ENCODE results near the gene RIMBP2. TPM values are rescaled to one million over a fixed set of nuclear protein-coding genes. Genes with fewer than 3 reads are reported as not detected.

Gene RIMBP2
- total and polyA plus RNA-seq, 9 of the 15 experiments (the other 6 are each of a cell fraction or from before 2014, with no cell fraction given), result not detected

GRCh38 chr12:130661486-130662255 is 54.4 kb downstream of the RIMBP2 start (continued):
- no peak for TF ChIP-seq CHD7 (IDR thresholded peaks at IDR 0.05; ENCODE audit: low read depth, low read length)
- TF ChIP-seq EWSR1 (IDR thresholded peaks at IDR 0.05; ENCODE audit: borderline replicate concordance, low read depth, partially characterized antibody), result no peak
- TF ChIP-seq PPARD (CRISPR knock-in tag; IDR thresholded peaks at IDR 0.05), result no peak
- no peak for TF ChIP-seq ZKSCAN8 (CRISPR knock-in tag; IDR thresholded peaks at IDR 0.05)
- TF ChIP-seq THRA (IDR thresholded peaks at IDR 0.05), result no peak
- TF ChIP-seq RBFOX2 (IDR thresholded peaks at IDR 0.05; ENCODE audit: low read depth, low read length), result no peak
- no peak for TF ChIP-seq ZSCAN29 (IDR thresholded peaks at IDR 0.05)
- no peak for TF ChIP-seq NCOA4 (IDR thresholded peaks at IDR 0.05; ENCODE audit: partially characterized antibody)
- 0 out of 2 replicates have a peak, but pooled peaks have one; percentile 25 for TF ChIP-seq CEBPB (tag; IDR thresholded peaks at IDR 0.05)
- no peak for TF ChIP-seq ZBTB33 (CRISPR knock-in tag; IDR thresholded peaks at IDR 0.05)
- no peak for TF ChIP-seq CEBPG (CRISPR knock-in tag; IDR thresholded peaks at IDR 0.05)
- TF ChIP-seq CEBPG (tag; conservative IDR thresholded peaks at IDR 0.05 in 1 of 2, IDR thresholded peaks at IDR 0.05 in 1 of 2), result peak; percentile 61 to 85

All from K562 (cell line).